ENCODE data around the gene CRIP1. TPM values are rescaled to one million over a fixed set of nuclear protein-coding genes. Genes with fewer than 3 reads are reported as not detected.
A peak's percentile ranks its signal among the peaks of the same experiment; 100 is the strongest.

The CRIP1 gene
- total RNA-seq, 1 donor from 2014 or later, result 7.6 TPM

- TF ChIP-seq POLR2AphosphoS5 (IDR thresholded peaks at IDR 0.05; ENCODE audit: insufficient read depth in 1 of 2, low read depth in 1 of 2), result no peak
- TF ChIP-seq POLR2A (IDR thresholded peaks at IDR 0.05), result no peak
- TF ChIP-seq, protein P1, sequence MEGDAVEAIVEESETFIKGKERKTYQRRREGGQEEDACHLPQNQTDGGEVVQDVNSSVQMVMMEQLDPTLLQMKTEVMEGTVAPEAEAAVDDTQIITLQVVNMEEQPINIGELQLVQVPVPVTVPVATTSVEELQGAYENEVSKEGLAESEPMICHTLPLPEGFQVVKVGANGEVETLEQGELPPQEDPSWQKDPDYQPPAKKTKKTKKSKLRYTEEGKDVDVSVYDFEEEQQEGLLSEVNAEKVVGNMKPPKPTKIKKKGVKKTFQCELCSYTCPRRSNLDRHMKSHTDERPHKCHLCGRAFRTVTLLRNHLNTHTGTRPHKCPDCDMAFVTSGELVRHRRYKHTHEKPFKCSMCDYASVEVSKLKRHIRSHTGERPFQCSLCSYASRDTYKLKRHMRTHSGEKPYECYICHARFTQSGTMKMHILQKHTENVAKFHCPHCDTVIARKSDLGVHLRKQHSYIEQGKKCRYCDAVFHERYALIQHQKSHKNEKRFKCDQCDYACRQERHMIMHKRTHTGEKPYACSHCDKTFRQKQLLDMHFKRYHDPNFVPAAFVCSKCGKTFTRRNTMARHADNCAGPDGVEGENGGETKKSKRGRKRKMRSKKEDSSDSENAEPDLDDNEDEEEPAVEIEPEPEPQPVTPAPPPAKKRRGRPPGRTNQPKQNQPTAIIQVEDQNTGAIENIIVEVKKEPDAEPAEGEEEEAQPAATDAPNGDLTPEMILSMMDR (IDR thresholded peaks at IDR 0.05), result no peak
- Histone ChIP-seq H3K4me3 (peak overlapping the region; percentile 69 to 93), H3K27me3 (peaks cover 4% of the 10 kb centered on the region), H3K4me1 (peaks cover 70% of the 10 kb centered on the region), H3K27ac (peak overlapping the region; percentile 56), H3K9me3 (no peaks in the 10 kb centered on the region), H3K36me3 (peaks cover 0 to 7% of the 10 kb centered on the region in 2 donors)
- DNase-seq (ENCODE audit: extremely low spot score in 2 of 2), result no peak
- intact Hi-C loops (cut with DNase I), result no loop called here
Observed at GRCh38 chr14:105473033-105473676, 13.5 kb upstream of the CRIP1 start.

GRCh38 chr14:105473677-105474482 lies 12.8 kb upstream of the CRIP1 start:
- intact Hi-C loops (cut with DNase I), result no loop called here
- Histone ChIP-seq H3K36me3 (peaks cover 0 to 7% of the 10 kb centered on the region in 2 donors), H3K27ac (peak overlapping the region; percentile 56), H3K9me3 (no peaks in the 10 kb centered on the region), H3K4me3 (peak overlapping the region; percentile 69 to 93), H3K4me1 (peaks cover 68% of the 10 kb centered on the region), H3K27me3 (peaks cover 4% of the 10 kb centered on the region)
- no peak for DNase-seq (ENCODE audit: extremely low spot score in 2 of 2)
- TF ChIP-seq, protein P1 (IDR thresholded peaks at IDR 0.05), result no peak
- TF ChIP-seq POLR2AphosphoS5 (IDR thresholded peaks at IDR 0.05; ENCODE audit: insufficient read depth in 1 of 2, low read depth in 1 of 2), result peak in 1 of 2 donors; percentile 26

DNA sequence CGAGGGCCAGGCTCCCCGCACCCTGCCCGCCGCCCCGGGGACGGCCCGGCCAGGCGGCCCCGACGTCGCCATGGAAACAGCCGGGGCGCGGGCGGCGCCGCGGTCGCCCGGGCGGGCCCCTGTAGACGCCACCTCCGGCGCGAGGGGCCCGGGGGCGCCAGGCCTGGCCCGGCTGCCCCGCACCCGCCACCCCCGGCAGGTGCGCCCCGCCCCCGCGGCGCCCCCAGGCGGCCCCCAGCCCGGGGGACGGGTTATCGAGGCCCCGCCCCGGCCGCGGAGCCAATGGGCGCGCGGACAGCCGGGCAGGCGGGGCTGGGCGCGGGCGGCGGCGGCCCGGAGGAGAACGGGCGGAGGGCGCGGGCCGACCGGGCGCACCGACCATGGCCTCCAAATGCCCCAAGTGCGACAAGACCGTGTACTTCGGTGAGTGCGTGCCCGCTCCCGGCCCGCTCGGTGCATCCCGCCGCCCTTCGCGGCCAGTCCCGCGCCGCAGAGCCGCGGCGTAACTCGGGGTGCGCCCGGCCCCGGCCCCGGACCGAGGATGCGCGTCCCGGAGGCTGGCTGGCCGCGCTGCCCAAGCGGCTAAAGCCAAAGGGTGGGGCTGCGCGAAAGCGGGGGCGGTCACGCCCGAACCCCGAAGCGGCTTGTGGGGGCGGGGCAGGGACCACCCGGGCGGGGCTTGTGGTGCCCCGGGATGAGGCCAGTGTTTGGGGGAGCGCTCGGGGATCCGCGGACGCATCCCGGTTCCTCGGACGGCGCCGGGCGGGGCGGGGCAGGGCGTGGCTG lies 12.0 kb upstream of the CRIP1 start, which contains the start of gene CRIP2:
TSS of gene CRIP2 (plus strand) at position 339 of the 786 bp plus-strand sequence. CDS start at position 381, 42 bp downstream.
- H3K9me3 ChIP-seq, result no peaks in the 10 kb centered on the region
- peak within 1 kb of the TSS; percentile 69 to 93 for H3K4me3 ChIP-seq
- H3K4me1 ChIP-seq, result peaks cover 69% of the 10 kb centered on the region
- intact Hi-C loops (cut with DNase I), result no loop called here
- peak within 1 kb of the TSS; percentile 84 for H3K27ac ChIP-seq
- H3K36me3 ChIP-seq, result peaks cover 0 to 5% of the 10 kb centered on the region in 2 donors
- DNase-seq (ENCODE audit: extremely low spot score in 2 of 2), result no peak
- TF ChIP-seq POLR2AphosphoS5 (IDR thresholded peaks at IDR 0.05; ENCODE audit: insufficient read depth in 1 of 2, low read depth in 1 of 2) (no peak), POLR2A (IDR thresholded peaks at IDR 0.05) (peak in 1 of 2 donors; percentile 15)
- peaks cover 4% of the 10 kb centered on the region for H3K27me3 ChIP-seq

DNA sequence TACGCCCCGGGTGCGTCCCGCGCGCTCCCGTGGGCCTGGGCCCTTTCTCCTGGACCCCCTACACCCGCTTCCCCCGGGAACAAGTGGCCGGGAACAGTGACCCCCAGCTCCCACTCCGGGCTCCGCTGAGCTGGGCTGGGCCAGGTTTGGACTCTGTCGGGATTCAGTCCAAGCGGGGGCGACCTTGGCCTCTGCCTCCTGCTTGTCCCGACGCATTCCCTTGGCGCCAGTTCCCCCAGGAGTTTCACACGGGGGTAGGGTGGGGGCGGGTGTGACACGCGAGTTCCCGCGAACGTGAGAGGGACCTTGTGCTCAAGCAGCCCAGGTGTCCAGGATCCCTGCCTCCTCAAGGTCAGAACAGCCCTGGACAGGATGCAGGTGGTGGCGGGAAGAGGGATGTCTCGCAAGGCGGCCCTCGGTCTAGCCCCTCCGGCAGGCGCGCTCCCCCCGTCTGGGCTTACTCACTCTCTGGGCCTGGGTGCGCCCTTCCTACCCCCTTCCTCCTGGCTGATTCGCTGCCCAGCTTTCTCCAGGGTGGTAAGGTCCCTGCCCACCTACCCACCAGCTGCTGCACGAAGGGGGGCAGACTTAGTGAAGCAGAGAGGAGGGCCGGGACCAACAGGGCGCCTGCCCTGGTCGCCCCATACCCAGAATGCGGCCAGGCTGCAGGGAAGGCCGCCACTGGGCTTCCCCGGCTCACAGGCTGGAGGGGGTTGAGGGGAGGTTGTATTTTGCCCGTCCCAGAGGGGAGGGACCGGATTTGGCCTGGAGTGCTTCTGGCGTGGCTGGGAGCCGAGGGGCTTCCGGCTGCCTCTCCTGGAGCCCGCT lies 11.2 kb upstream of the CRIP1 start:
- TF ChIP-seq POLR2A (IDR thresholded peaks at IDR 0.05), result no peak
- TF ChIP-seq, protein P1 (IDR thresholded peaks at IDR 0.05), result no peak
- TF ChIP-seq POLR2AphosphoS5 (IDR thresholded peaks at IDR 0.05; ENCODE audit: insufficient read depth in 1 of 2, low read depth in 1 of 2), result no peak
- H3K27me3 ChIP-seq, result peaks cover 4% of the 10 kb centered on the region
- no peaks in the 10 kb centered on the region for H3K9me3 ChIP-seq
- H3K4me3 ChIP-seq, result peak overlapping the region; percentile 69 to 93
- no peak for DNase-seq (ENCODE audit: extremely low spot score in 2 of 2)
- H3K27ac ChIP-seq, result peak overlapping the region; percentile 84
- peaks cover 77% of the 10 kb centered on the region for H3K4me1 ChIP-seq
- H3K36me3 ChIP-seq, result no peaks in the 10 kb centered on the region
- intact Hi-C loops (cut with DNase I), result no loop called here

All from vagina (tissue), 2 donors.